ENCODE measurements around the gene DRGX.

Gene DRGX

GRCh38 chr10:49407552-49408137 is 11.8 kb upstream of the DRGX start:
- DNase-seq, result peak; percentile 80

GRCh38 chr10:49407151-49407550 is 11.3 kb upstream of the DRGX start:
- no peak for DNase-seq

- no peak for DNase-seq
These were observed 8.5 kb upstream of the DRGX start for GRCh38 chr10:49404321-49404878.

- no peak for DNase-seq
These were observed 7.5 kb upstream of the DRGX start for GRCh38 chr10:49403363-49403762.

GRCh38 chr10:49400365-49400764 is 4.5 kb upstream of the DRGX start:
- no peak for DNase-seq

- no peak for DNase-seq
These were observed 3.1 kb upstream of the DRGX start for GRCh38 chr10:49398986-49399385.

GRCh38 chr10:49398000-49398861 is 2.3 kb upstream of the DRGX start:
- DNase-seq, result peak; percentile 85

- DNase-seq, result no peak
These were observed 1.4 kb upstream of the DRGX start for GRCh38 chr10:49397036-49397999.

GRCh38 chr10:49396666-49396999 is 744 bp upstream of the DRGX start:
- DNase-seq, result no peak

GRCh38 chr10:49394933-49395740 is 752 bp downstream of the DRGX start:
- DNase-seq, result no peak

- no peak for DNase-seq
These were observed 2.1 kb downstream of the DRGX start for GRCh38 chr10:49393757-49394156.

- DNase-seq, result no peak
These were observed 2.6 kb downstream of the DRGX start for GRCh38 chr10:49393301-49393700.

- no peak for DNase-seq
These were observed 6.4 kb downstream of the DRGX start for GRCh38 chr10:49389361-49389933.

GRCh38 chr10:49388161-49388560 is 7.7 kb downstream of the DRGX start:
- DNase-seq, result no peak

GRCh38 chr10:49387071-49387470 is 8.8 kb downstream of the DRGX start:
- DNase-seq, result no peak

- DNase-seq, result peak; percentile 24
These were observed 9.7 kb downstream of the DRGX start for GRCh38 chr10:49385939-49386922.

GRCh38 chr10:49384268-49384953 is 11.5 kb downstream of the DRGX start:
- peak; percentile 22 for DNase-seq

- DNase-seq, result no peak
These were observed 12.0 kb downstream of the DRGX start for GRCh38 chr10:49383853-49384252.

- no peak for DNase-seq
These were observed 13.1 kb downstream of the DRGX start for GRCh38 chr10:49382826-49383225.

GRCh38 chr10:49382226-49382625 is 13.7 kb downstream of the DRGX start:
- DNase-seq, result no peak
